K562 (cell line): ENCODE measurements around the gene PCSK5. TPM values are rescaled to one million over a fixed set of nuclear protein-coding genes. Genes with fewer than 3 reads are reported as not detected.
"Not testable (repeated sequence)": the region's sequence is repeated elsewhere in the genome, so short reads cannot be mapped to it uniquely, and the experiment has no call there.

Experiments used
- ATAC-seq: fragments of 200-7000 bp; cut with Tn5 transposase; 3 replicates; pipeline ENCODE4 v1.9.1; 2020; ENCODE audit warnings: moderate library complexity
- BruUV-seq: library from RNA; stranded (reverse); fragments of 400-500 nt; replicated peaks from 2 replicates; lab custom pipeline; 2021; lab: Mats Ljungman, UMichigan
- CTCF ChIA-PET: fragments of 300-600 bp; formaldehyde crosslinking; extraction: SDS; loops from one replicate; lab custom pipeline; 2021; ENCODE audit warnings: low intra/inter-chr PET ratio; lab: Yijun Ruan, JAX
- POLR2A ChIA-PET: fragments of 300-600, 350-650 bp; sonication (Branson Sonifier 250); formaldehyde crosslinking; extraction: SDS; loops from one replicate; lab custom pipeline; 2021; ENCODE audit warnings: antibody characterized with exemption, inconsistent platforms; lab: Yijun Ruan, JAX
- DNase-seq, 4 experiments: peaks; one replicate each; pipeline versions ENCODE4 v3.0.0 to v3.0.0-alpha.2; 2011 to 2018; ENCODE audit warnings: low spot score in 3 of 4, mixed read lengths in 3 of 4; ENCODE audit errors: extremely low read depth in 1 of 4
- FAIRE-seq: peaks from 2 replicates; lab custom pipeline; 2011; peaks lifted over from hg19 to GRCh38; lab: Jason Lieb, UNC
- H2AFZ ChIP-seq: 2 replicates; pipeline ENCODE4 v1.6.0; 2011; ENCODE audit warnings: low read depth, low read length, control low read depth, inconsistent platforms
- H3K27ac ChIP-seq: fragments of 200-600 bp; 3 replicates; pipeline ENCODE4 v1.8.0; 2011; ENCODE audit warnings: low read depth, mild to moderate bottlenecking, control low read depth, inconsistent platforms, low read length, moderate library complexity, mixed read lengths; ENCODE audit errors: extremely low read depth
- H3K27me3 ChIP-seq, 2 experiments: fragments of 300-600 bp in 1 of 2; 2 replicates in 1 of 2; 3 replicates in 1 of 2; pipeline versions ENCODE4 v1.6.0 to v1.8.0; 2011; ENCODE audit warnings: inconsistent platforms in 2 of 2, low read length in 2 of 2, mild to moderate bottlenecking in 1 of 2, mixed read lengths in 1 of 2, moderate library complexity in 1 of 2; ENCODE audit not compliant: control insufficient read depth in 2 of 2, insufficient read depth in 2 of 2
- H3K36me3 ChIP-seq: fragments of 300-600 bp; 3 replicates; pipeline ENCODE4 v1.8.0; 2011; ENCODE audit warnings: mild to moderate bottlenecking, low read length, inconsistent platforms; ENCODE audit not compliant: control insufficient read depth, insufficient read depth
- H3K4me1 ChIP-seq, 2 experiments: fragments of 200-600 bp in 1 of 2; replicated peaks in 1 of 2; 2 replicates in 1 of 2; 3 replicates in 1 of 2; pipeline versions ENCODE4 v1.5.1 to v1.8.0; 2011; ENCODE audit warnings: inconsistent platforms in 2 of 2, low read length in 2 of 2, mild to moderate bottlenecking in 1 of 2, mixed read lengths in 1 of 2, moderate library complexity in 1 of 2; ENCODE audit not compliant: control insufficient read depth in 2 of 2, insufficient read depth in 2 of 2
- H3K4me2 ChIP-seq: 2 replicates; pipeline ENCODE4 v1.6.1; 2011; ENCODE audit warnings: low read length, control low read depth, inconsistent platforms, mixed read lengths; ENCODE audit not compliant: insufficient read depth
- H3K4me3 ChIP-seq: fragments of 200-600 bp; sonication (generic), shearing (Covaris generic); 2 replicates; pipeline ENCODE4 v1.5.1; 2016; ENCODE audit warnings: control low read depth, inconsistent platforms
- H3K79me2 ChIP-seq: fragments of 200-600 bp; 3 replicates; pipeline ENCODE4 v1.8.0; 2011; ENCODE audit warnings: low read length, inconsistent platforms; ENCODE audit not compliant: control insufficient read depth, insufficient read depth
- H3K9ac ChIP-seq, 2 experiments: 2 replicates each; pipeline versions ENCODE4 v1.6.0 to v1.6.1; 2011; ENCODE audit warnings: low read depth in 2 of 2, low read length in 2 of 2, control low read depth in 1 of 2, inconsistent platforms in 1 of 2, mild to moderate bottlenecking in 1 of 2, mixed read lengths in 1 of 2; ENCODE audit not compliant: insufficient read depth in 1 of 2
- H3K9me1 ChIP-seq: one replicate; pipeline ENCODE4 v1.6.0; 2011; ENCODE audit warnings: inconsistent platforms, mild to moderate bottlenecking, low read length, moderate library complexity; ENCODE audit not compliant: control insufficient read depth, insufficient read depth
- H3K9me3 ChIP-seq: replicated peaks from 2 replicates; pipeline ENCODE4 v1.5.1; 2011; ENCODE audit warnings: low read depth, low read length, inconsistent platforms; ENCODE audit not compliant: control insufficient read depth, insufficient read depth
- H4K20me1 ChIP-seq: replicated peaks from 2 replicates; pipeline ENCODE4 v1.6.1; 2011; ENCODE audit warnings: low read length, inconsistent platforms, mixed read lengths; ENCODE audit not compliant: control insufficient read depth, insufficient read depth
- HNRNPK ChIP-seq: fragments of 200-400 bp; formaldehyde crosslinking; IDR thresholded peaks from one replicate; pipeline ENCODE4 v1.6.1; 2018; ENCODE audit warnings: mild to moderate bottlenecking, low read depth, low read length; ENCODE audit not compliant: poor library complexity, severe bottlenecking
- WGBS: fragments of 100-300 bp; shearing (Covaris generic); methylation state at CpG from one replicate; pipeline ENCODE4 v1.1.6; 2016; ENCODE audit warnings: low coverage, mixed read lengths; ENCODE audit not compliant: insufficient coverage; ENCODE audit errors: missing lambda C conversion rate; 5-methylcytosine and 5-hydroxymethylcytosine counted together
- in situ Hi-C: fragments of 300-500 bp; cut with MboI; formaldehyde crosslinking; loops from 4 replicates; pipeline ENCODE4 v1.15.0; 2018; ENCODE audit warnings: inconsistent platforms, mixed read lengths
- intact Hi-C: fragments of 100-400 bp; cut with micrococcal nuclease; formaldehyde crosslinking; loops from 2 replicates; pipeline ENCODE4 v1.14.2; 2022
- polyA plus RNA-seq, 8 experiments: library from polyadenylated mRNA; depleted of rRNA in 4 of 8; stranded (reverse) in 5 of 8; unstranded in 3 of 8; fragments of >200 nt; fragmentation: Nextera tagmentation in 2 of 8; fragmentation: Illumina TruSeq in 1 of 8; extraction: Ambion mirVana in 2 of 8; extraction: Trizol in 1 of 8; gene quantifications; 2 replicates each; pipeline versions ENCODE4 v1.2.1 to v1.2.3, GENCODE V29; 2011 to 2014; ENCODE audit warnings: inconsistent platforms in 1 of 8, missing spikeins in 1 of 8
- total RNA-seq, 7 experiments: library from RNA; depleted of rRNA in 6 of 7; stranded (reverse); fragments of >200 nt in 6 of 7; fragmentation: Illumina TruSeq in 2 of 7; extraction: Trizol in 2 of 7; gene quantifications; 2 replicates each; pipeline versions ENCODE4 v1.2.1 to v1.2.3, GENCODE V29; 2011 to 2021; ENCODE audit warnings: low replicate concordance in 1 of 7

The PCSK5 gene
- total and polyA plus RNA-seq, 9 of the 15 experiments (the other 6 are each of a cell fraction or from before 2014, with no cell fraction given): not detected

- Histone ChIP-seq H3K27me3 (no peaks in the 10 kb centered on the region), H3K9me3 (no peaks in the 10 kb centered on the region), H3K9ac (no peak overlapping the region), H3K79me2 (no peaks in the 10 kb centered on the region), H3K9me1 (no peaks in the 10 kb centered on the region), H3K4me3 (no peak overlapping the region), H2AFZ (no peak overlapping the region), H3K36me3 (no peaks in the 10 kb centered on the region), H3K4me2 (no peak overlapping the region), H3K27ac (no peak overlapping the region)
- WGBS: 0% methylated on average over 3 of the region's 4 CpGs
- no peak for ATAC-seq
- ChIA-PET POLR2A (no interaction called here), CTCF (no interaction called here)
- in situ Hi-C loops (no loop called here), intact Hi-C loops (no loop called here)
- no peak for DNase-seq
- no TSS peak for BruUV-seq
- TF ChIP-seq HNRNPK: no peak
- TF ChIP-seq, all 486 proteins: peak for 0
- Histone ChIP-seq H4K20me1 (no peaks in the 10 kb centered on the region), H3K4me1 (no peaks in the 10 kb centered on the region)
- no peak for FAIRE-seq
These were observed 72.2 kb downstream of the PCSK5 start for GRCh38 chr9:75962662-75963036.

- H3K4me2 ChIP-seq, H3K9me1 ChIP-seq, BruUV-seq, intact Hi-C loops, H3K27me3 ChIP-seq, H3K4me1 ChIP-seq, H2AFZ ChIP-seq, H3K4me3 ChIP-seq, H4K20me1 ChIP-seq, in situ Hi-C loops, H3K79me2 ChIP-seq, CTCF ChIA-PET, H3K9ac ChIP-seq, H3K9me3 ChIP-seq, ATAC-seq, FAIRE-seq, H3K36me3 ChIP-seq, H3K27ac ChIP-seq, DNase-seq: not testable (repeated sequence)
- 0% methylated on average over 9 of the region's 9 CpGs for WGBS
- POLR2A ChIA-PET: interaction anchor here (0.6 kb wide), 1 partner anchor 1197 kb away, joined by 3 read pairs; no protein-coding TSS in a partner anchor
These were observed 72.8 kb downstream of the PCSK5 start for GRCh38 chr9:75963321-75963720.
